OCI-LY3 (cell line): ENCODE results near the gene TNS4.

Experiments
- H2AFZ ChIP-seq: fragments of 200-600, 300-600 bp; shearing (Covaris generic); 2 replicates; pipeline ENCODE4 v1.6.0; 2014; ENCODE audit warnings: antibody characterized with exemption, low read depth, low read length
- H3K27ac ChIP-seq: fragments of 200-600, 300-600 bp; sonication (generic); 2 replicates; pipeline ENCODE4 v1.5.1; 2014; ENCODE audit warnings: mild to moderate bottlenecking, low read length, moderate library complexity, mixed read lengths
- H3K27me3 ChIP-seq: fragments of 200-600, 300-600 bp; sonication (generic); 2 replicates; pipeline ENCODE4 v1.6.1; 2014; ENCODE audit warnings: low read depth, low read length, mixed read lengths
- H3K36me3 ChIP-seq: fragments of 200-600, 300-600 bp; sonication (generic); replicated peaks from 2 replicates; pipeline ENCODE3; 2014; ENCODE audit warnings: low read depth, low read length, mixed read lengths
- H3K4me1 ChIP-seq: fragments of 300-600, 200-600 bp; sonication (generic); 2 replicates; pipeline ENCODE4 v1.6.1; 2014; ENCODE audit warnings: low read length, mixed read lengths
- H3K4me2 ChIP-seq: fragments of 200-600, 300-600 bp; sonication (generic); 2 replicates; pipeline ENCODE4 v1.6.1; 2014; ENCODE audit warnings: low read length, mixed read lengths
- H3K4me3 ChIP-seq: fragments of 300-600, 200-600 bp; sonication (generic); 2 replicates; pipeline ENCODE4 v1.5.1; 2014; ENCODE audit warnings: antibody characterized with exemption, mild to moderate bottlenecking, low read length, moderate library complexity
- H3K79me2 ChIP-seq: fragments of 300-600, 200-600 bp; shearing (Covaris generic); 2 replicates; pipeline ENCODE4 v1.6.1; 2014; ENCODE audit warnings: mild to moderate bottlenecking, low read length, mixed read lengths
- H3K9ac ChIP-seq: fragments of 300-600, 200-600 bp; shearing (Covaris generic); 2 replicates; pipeline ENCODE4 v1.6.0; 2014; ENCODE audit warnings: mild to moderate bottlenecking, low read length, moderate library complexity
- H3K9me3 ChIP-seq: fragments of 200-600, 300-600 bp; shearing (Covaris generic); 2 replicates; pipeline ENCODE4 v1.6.1; 2014; ENCODE audit warnings: low read length, mixed read lengths; ENCODE audit not compliant: insufficient read depth
- H4K20me1 ChIP-seq: fragments of 200-600, 300-600 bp; sonication (generic); 2 replicates; pipeline ENCODE4 v1.6.1; 2016; ENCODE audit warnings: low read length, mixed read lengths; ENCODE audit not compliant: insufficient read depth
- EZH2phosphoT487 ChIP-seq: fragments of 200-600 bp; shearing (Covaris generic); IDR thresholded peaks from 2 replicates; pipeline ENCODE4 v1.6.1; 2018; ENCODE audit warnings: antibody characterized with exemption, mixed run types, low read depth
- TF ChIP-seq, protein P1 (sequence below): fragments of 200-600, 300-600 bp; sonication (generic); IDR thresholded peaks from 2 replicates; pipeline ENCODE4 v1.5.1; 2014; ENCODE audit warnings: antibody characterized with exemption, low read length, low read depth

Gene TNS4

DNA sequence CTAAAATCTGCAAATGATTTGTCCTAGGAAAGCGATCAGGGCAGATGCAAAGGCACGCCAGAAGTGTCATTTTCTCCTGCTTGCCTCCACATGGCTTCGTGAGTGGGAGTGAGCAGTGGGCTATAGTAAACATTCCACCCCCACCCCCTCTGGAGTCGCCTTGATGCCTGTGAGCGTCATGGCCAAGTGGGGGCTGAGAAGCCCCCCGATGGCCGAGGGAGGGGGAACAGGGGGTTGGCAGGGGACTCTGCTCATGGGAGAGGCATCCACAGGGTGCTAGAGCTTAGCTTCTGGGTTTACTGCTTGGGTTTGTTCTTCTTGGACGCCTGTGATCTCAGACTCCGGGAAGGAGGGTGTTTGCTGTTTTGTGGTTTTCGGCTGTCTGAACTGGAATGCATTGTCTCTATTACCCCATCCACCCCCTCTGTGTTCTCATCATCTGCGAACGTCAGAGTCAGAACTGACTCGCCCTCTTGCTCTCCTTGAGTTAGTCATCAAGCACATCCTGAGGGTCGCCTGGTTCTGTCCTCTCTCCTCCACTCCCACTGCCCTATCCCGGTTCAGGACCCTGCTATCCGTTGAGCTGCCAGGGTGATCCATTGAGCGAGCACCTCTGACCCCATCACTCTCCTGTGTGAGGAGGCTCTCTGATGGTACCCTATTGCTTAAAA is 15.4 kb downstream of the TNS4 start:
- Histone ChIP-seq H3K36me3 (no peaks in the 10 kb centered on the region), H4K20me1 (no peaks in the 10 kb centered on the region), H3K27ac (no peak overlapping the region), H3K4me1 (peaks cover 28% of the 10 kb centered on the region), H3K9me3 (no peaks in the 10 kb centered on the region), H3K27me3 (peaks cover 17% of the 10 kb centered on the region), H3K4me3 (no peak overlapping the region), H3K79me2 (no peaks in the 10 kb centered on the region), H2AFZ (no peak overlapping the region), H3K9ac (no peak overlapping the region), H3K4me2 (no peak overlapping the region)
- TF ChIP-seq, protein P1, sequence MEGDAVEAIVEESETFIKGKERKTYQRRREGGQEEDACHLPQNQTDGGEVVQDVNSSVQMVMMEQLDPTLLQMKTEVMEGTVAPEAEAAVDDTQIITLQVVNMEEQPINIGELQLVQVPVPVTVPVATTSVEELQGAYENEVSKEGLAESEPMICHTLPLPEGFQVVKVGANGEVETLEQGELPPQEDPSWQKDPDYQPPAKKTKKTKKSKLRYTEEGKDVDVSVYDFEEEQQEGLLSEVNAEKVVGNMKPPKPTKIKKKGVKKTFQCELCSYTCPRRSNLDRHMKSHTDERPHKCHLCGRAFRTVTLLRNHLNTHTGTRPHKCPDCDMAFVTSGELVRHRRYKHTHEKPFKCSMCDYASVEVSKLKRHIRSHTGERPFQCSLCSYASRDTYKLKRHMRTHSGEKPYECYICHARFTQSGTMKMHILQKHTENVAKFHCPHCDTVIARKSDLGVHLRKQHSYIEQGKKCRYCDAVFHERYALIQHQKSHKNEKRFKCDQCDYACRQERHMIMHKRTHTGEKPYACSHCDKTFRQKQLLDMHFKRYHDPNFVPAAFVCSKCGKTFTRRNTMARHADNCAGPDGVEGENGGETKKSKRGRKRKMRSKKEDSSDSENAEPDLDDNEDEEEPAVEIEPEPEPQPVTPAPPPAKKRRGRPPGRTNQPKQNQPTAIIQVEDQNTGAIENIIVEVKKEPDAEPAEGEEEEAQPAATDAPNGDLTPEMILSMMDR = no peak
- TF ChIP-seq EZH2phosphoT487 = no peak

DNA sequence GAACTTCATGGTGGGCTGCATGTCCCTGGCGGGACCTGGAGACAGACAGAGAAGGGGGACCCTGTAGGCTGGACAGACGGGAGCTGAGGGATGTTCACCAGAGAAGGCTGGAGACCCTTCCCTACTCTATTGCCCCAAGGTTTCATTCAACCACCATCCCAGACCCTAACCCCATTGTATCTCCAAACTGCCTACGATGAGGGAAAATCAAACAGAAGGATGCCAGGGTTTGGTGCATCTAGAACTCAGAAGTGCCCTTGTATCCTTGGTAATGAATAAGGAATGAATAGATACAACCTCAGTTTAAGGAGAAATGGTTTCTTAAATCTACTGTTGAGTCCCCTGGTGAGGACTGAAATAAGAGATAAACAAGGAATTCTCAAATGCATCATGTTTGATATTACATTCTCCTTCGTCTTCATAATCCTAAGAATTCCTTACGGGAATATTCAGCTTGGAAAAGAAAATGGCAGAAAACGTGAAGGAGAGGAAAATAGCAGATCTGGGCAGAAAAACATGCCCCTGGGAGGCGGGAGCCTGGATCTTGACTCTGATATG is 16.4 kb downstream of the TNS4 start:
- TF ChIP-seq EZH2phosphoT487 = no peak
- TF ChIP-seq, protein P1 = no peak

DNA sequence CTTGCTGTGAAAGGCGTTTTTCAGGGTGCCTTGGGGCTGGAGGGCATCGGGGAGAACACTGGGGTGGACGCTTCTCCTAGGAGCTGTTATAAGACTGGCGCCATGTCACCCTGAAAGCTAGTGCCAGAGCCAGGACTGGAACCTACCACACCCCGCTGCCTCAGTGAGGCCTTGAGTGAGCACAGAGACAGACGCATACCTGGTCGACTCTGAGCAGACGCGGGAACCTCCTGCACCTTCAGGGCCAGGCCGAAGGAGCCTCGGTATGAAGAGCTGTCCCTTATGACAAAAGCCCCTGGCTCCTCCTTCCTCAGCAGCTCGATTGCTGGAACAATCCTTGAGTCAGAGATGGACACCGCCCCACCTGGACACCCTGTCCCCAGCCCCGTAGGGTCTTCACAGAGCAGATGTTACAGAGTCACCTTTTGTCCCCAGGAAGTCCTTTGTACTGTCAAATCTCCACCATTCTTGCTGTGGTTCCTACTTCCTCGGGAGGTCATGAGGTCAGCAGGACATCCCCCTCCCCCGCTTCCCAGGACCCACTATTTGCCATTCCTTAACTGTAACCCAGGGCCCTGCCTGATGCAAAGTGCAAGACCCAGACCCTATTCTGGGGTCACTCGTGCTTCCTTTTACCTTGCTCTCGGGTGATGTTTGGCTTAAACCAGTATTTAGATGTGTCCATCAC is 17.0 kb downstream of the TNS4 start:
- H3K9ac ChIP-seq = no peak overlapping the region
- peaks cover 17% of the 10 kb centered on the region for H3K27me3 ChIP-seq
- no peak overlapping the region for H3K4me3 ChIP-seq
- H3K79me2 ChIP-seq = no peaks in the 10 kb centered on the region
- H3K27ac ChIP-seq = no peak overlapping the region
- H2AFZ ChIP-seq = no peak overlapping the region
- no peaks in the 10 kb centered on the region for H4K20me1 ChIP-seq
- no peaks in the 10 kb centered on the region for H3K36me3 ChIP-seq
- TF ChIP-seq EZH2phosphoT487 = no peak
- TF ChIP-seq, protein P1 = no peak
- no peaks in the 10 kb centered on the region for H3K9me3 ChIP-seq
- peaks cover 26% of the 10 kb centered on the region for H3K4me1 ChIP-seq
- H3K4me2 ChIP-seq = no peak overlapping the region

More for the DNA sequence above, 16.4 kb downstream of the TNS4 start:
- Histone ChIP-seq H3K4me3 (no peak overlapping the region), H3K79me2 (no peaks in the 10 kb centered on the region), H4K20me1 (no peaks in the 10 kb centered on the region), H2AFZ (no peak overlapping the region), H3K36me3 (no peaks in the 10 kb centered on the region), H3K27ac (no peak overlapping the region), H3K9me3 (no peaks in the 10 kb centered on the region), H3K4me1 (peaks cover 28% of the 10 kb centered on the region), H3K4me2 (no peak overlapping the region), H3K9ac (no peak overlapping the region), H3K27me3 (peaks cover 17% of the 10 kb centered on the region)

DNA sequence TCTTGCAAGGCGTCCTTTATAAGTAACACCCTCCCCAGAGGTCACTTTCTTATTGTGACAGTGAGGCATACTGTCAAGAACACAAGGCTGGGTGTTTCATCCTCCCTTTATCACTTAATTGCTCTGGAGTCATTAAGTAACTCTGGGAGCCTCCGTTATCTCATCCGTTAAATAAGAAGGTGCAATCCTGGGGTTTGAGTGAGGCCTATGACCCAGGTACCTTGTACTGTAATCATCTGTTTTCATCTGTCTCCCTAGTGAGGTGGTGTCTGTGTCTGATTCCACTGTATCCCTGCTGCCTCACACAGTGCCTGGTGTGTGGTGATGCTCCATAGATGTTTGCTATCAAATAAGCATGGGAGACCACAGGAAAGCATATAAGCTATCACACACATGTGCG is 17.7 kb downstream of the TNS4 start:
- Histone ChIP-seq H3K27me3 (peaks cover 17% of the 10 kb centered on the region), H4K20me1 (no peaks in the 10 kb centered on the region), H3K79me2 (no peaks in the 10 kb centered on the region), H3K36me3 (no peaks in the 10 kb centered on the region), H3K4me1 (peaks cover 20% of the 10 kb centered on the region), H3K27ac (no peak overlapping the region), H3K4me2 (no peak overlapping the region), H3K4me3 (no peak overlapping the region), H2AFZ (no peak overlapping the region), H3K9me3 (no peaks in the 10 kb centered on the region), H3K9ac (no peak overlapping the region)
- TF ChIP-seq EZH2phosphoT487 = no peak
- TF ChIP-seq, protein P1 = no peak
